Fibroblast of the aortic adventitia (primary cell): ENCODE results near the gene CFP. TPM values are rescaled to one million over a fixed set of nuclear protein-coding genes. Genes with fewer than 3 reads are reported as not detected.
"Not testable (repeated sequence)": the region's sequence is repeated elsewhere in the genome, so short reads cannot be mapped to it uniquely, and the experiment has no call there.

Experiments
- DNase-seq: peaks from one replicate; pipeline ENCODE4 v3.0.0-alpha.2; 2010; ENCODE audit warnings: low read depth
- H3K4me3 ChIP-seq: 2 replicates; pipeline ENCODE4 v1.5.1; 2011; ENCODE audit warnings: low read depth, mild to moderate bottlenecking, control low read depth, low read length, moderate library complexity
- total RNA-seq: library from RNA; depleted of rRNA; stranded (reverse); fragments of >200 nt; gene quantifications from 2 replicates; pipeline ENCODE4 v1.2.3, GENCODE V29; 2012; ENCODE audit warnings: low replicate concordance
- TF ChIP-seq, protein P1 (sequence below): IDR thresholded peaks from 2 replicates; pipeline ENCODE4 v1.5.1; 2011; ENCODE audit warnings: mild to moderate bottlenecking, low read length, control low read depth, inconsistent platforms; ENCODE audit not compliant: insufficient read depth

Gene CFP
- total RNA-seq, 1 donor, result 0.18 TPM

DNA sequence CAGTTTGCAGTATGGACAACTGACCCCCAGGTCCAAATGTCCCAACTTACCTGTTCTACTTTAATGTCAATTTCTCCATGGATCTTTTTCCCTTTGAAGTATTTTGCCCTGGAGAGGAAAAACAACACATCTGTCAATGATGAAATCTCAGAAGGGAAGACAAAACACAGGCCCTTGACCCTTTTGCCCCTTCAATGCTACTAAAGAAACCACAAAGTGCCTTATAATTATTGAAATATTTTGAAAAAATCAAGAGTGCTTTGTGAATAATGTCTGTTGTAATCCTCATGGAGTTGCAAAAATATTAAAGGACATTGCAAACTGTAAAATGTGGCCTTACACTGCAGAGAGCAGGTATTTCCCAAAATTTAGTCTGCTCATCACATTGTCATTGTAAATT is 22.6 kb downstream of the CFP start:
- TF ChIP-seq, protein P1, sequence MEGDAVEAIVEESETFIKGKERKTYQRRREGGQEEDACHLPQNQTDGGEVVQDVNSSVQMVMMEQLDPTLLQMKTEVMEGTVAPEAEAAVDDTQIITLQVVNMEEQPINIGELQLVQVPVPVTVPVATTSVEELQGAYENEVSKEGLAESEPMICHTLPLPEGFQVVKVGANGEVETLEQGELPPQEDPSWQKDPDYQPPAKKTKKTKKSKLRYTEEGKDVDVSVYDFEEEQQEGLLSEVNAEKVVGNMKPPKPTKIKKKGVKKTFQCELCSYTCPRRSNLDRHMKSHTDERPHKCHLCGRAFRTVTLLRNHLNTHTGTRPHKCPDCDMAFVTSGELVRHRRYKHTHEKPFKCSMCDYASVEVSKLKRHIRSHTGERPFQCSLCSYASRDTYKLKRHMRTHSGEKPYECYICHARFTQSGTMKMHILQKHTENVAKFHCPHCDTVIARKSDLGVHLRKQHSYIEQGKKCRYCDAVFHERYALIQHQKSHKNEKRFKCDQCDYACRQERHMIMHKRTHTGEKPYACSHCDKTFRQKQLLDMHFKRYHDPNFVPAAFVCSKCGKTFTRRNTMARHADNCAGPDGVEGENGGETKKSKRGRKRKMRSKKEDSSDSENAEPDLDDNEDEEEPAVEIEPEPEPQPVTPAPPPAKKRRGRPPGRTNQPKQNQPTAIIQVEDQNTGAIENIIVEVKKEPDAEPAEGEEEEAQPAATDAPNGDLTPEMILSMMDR, result no peak
- peak; percentile 8 for DNase-seq

DNA sequence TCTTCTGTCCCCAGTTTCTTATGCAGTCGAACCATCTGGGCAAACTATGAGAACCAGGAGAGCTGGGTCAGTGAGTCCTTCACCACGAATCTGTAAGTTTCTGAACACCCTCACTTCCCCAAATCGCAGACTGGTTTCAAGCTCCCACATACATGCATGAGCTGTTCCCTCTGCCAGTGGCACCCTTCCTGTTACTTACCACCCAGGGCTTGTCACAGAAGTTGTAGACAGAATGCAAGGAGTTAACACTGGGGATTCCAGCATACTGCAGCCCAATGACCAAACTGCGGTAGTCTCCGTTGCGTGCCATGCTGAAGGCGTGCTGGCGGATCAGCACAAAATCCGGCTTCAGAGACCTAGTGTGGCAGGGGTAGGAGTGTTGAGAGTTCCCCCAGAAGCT is 24.7 kb downstream of the CFP start:
- TF ChIP-seq, protein P1, result no peak
- DNase-seq, result no peak
- H3K4me3 ChIP-seq, result no peak overlapping the region

More for the DNA sequence above, 22.6 kb downstream of the CFP start:
- H3K4me3 ChIP-seq, result no peak overlapping the region

GRCh38 chrX:47603125-47603524 is 26.6 kb downstream of the CFP start:
- DNase-seq, H3K4me3 ChIP-seq: not testable (repeated sequence)

DNA sequence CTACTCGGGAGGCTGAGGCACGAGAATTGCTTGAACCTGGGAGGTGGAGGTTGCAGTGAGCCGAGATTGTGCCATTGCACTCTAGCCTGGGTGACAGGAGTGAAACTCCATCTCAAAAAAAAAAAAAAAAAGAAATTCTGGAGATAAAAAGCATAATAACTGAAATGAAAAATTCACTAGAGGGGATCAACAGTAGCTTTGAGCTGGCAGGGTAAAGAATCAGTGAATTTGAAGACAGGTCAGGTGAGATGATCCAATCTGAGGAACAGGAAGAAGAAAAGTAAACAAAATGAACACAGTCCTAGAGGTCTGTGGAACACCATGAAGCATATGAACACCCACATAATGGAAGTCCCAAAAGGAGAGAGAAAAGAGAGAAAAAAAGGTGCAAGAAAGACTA is 32.5 kb downstream of the CFP start:
- no peak overlapping the region for H3K4me3 ChIP-seq
- TF ChIP-seq, protein P1, result no peak
- no peak for DNase-seq

- H3K4me3 ChIP-seq, result no peak overlapping the region
- peak; percentile 58 for DNase-seq
- TF ChIP-seq, protein P1, result no peak
These were observed 33.5 kb downstream of the CFP start for GRCh38 chrX:47596256-47596655.

DNA sequence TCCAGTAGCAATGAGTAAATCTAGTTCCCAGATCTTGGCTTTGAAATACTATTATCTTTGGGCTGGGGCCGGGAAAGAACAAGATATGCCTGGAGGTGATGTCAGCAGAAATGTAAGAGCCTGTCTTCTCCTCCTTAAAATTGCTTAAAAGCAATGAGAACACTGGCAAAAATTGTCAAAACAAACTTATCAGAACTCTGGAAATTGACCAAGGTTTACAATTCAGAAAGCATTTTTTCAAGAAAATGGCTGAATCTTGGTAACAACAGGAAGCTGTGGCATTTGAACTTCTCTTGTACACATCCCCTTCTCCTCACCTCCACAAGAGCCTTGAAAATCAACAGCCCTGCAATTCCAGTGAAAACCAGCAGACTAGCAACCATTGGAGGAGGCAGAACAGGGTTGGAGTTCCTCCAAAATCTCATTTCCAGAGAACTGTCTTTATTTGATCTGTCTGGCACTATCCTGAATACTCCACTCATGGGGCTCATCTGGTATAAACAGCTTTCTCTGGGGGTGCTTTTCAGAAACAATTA is 33.9 kb downstream of the CFP start:
- peak; percentile 93 for DNase-seq
- TF ChIP-seq, protein P1, result peak; percentile 24
- no peak overlapping the region for H3K4me3 ChIP-seq

- TF ChIP-seq, protein P1, result no peak
- no peak for DNase-seq
- H3K4me3 ChIP-seq, result no peak overlapping the region
These were observed 36.2 kb downstream of the CFP start for GRCh38 chrX:47593522-47593921.
